Raji (cell line): Measurements from ENCODE around the gene ARHGEF17.

Source experiments
- POLR2A ChIP-seq: IDR thresholded peaks from 2 replicates; pipeline ENCODE4 v1.6.1; 2011; ENCODE audit warnings: low read depth, low read length, control low read depth; ENCODE audit not compliant: insufficient read depth

ARHGEF17 gene

GRCh38 chr11:73296501-73297230, 11.4 kb upstream of the ARHGEF17 start:
- no peak for TF ChIP-seq POLR2A

- no peak for TF ChIP-seq POLR2A
Observed at GRCh38 chr11:73297231-73297590, 10.9 kb upstream of the ARHGEF17 start.

- no peak for TF ChIP-seq POLR2A
Observed at GRCh38 chr11:73297702-73298101, 10.4 kb upstream of the ARHGEF17 start.

GRCh38 chr11:73298233-73298632, 9.8 kb upstream of the ARHGEF17 start:
- TF ChIP-seq POLR2A = no peak

- no peak for TF ChIP-seq POLR2A
Observed at GRCh38 chr11:73299751-73300150, 8.3 kb upstream of the ARHGEF17 start.

GRCh38 chr11:73306069-73306841, 1.8 kb upstream of the ARHGEF17 start:
- no peak for TF ChIP-seq POLR2A

GRCh38 chr11:73306977-73307322, 1.1 kb upstream of the ARHGEF17 start:
- TF ChIP-seq POLR2A = no peak

- peak; percentile 87 for TF ChIP-seq POLR2A
Observed at GRCh38 chr11:73307323-73308002, 613 bp upstream of the ARHGEF17 start.

- TF ChIP-seq POLR2A = no peak
Observed at GRCh38 chr11:73308961-73309919, 1.2 kb downstream of the ARHGEF17 start.

GRCh38 chr11:73310076-73310475, 2.0 kb downstream of the ARHGEF17 start:
- TF ChIP-seq POLR2A = no peak

GRCh38 chr11:73310661-73311393, 2.8 kb downstream of the ARHGEF17 start:
- no peak for TF ChIP-seq POLR2A

- no peak for TF ChIP-seq POLR2A
Observed at GRCh38 chr11:73311394-73311869, 3.4 kb downstream of the ARHGEF17 start.

GRCh38 chr11:73312036-73312435, 4.0 kb downstream of the ARHGEF17 start:
- TF ChIP-seq POLR2A = no peak

GRCh38 chr11:73312851-73313327, 4.8 kb downstream of the ARHGEF17 start:
- no peak for TF ChIP-seq POLR2A
